K562 (cell line): ENCODE measurements around the gene MAP2K4. TPM values are rescaled to one million over a fixed set of nuclear protein-coding genes. Genes with fewer than 3 reads are reported as not detected.

Experiments
- ATAC-seq: fragments of 200-7000 bp; cut with Tn5 transposase; 3 replicates; pipeline ENCODE4 v1.9.1; 2020; ENCODE audit warnings: moderate library complexity
- BruUV-seq: library from RNA; stranded (reverse); fragments of 400-500 nt; replicated peaks from 2 replicates; lab custom pipeline; 2021; lab: Mats Ljungman, UMichigan
- CTCF ChIA-PET: fragments of 300-600 bp; formaldehyde crosslinking; extraction: SDS; loops from one replicate; lab custom pipeline; 2021; ENCODE audit warnings: low intra/inter-chr PET ratio; lab: Yijun Ruan, JAX
- POLR2A ChIA-PET: fragments of 300-600, 350-650 bp; sonication (Branson Sonifier 250); formaldehyde crosslinking; extraction: SDS; loops from one replicate; lab custom pipeline; 2021; ENCODE audit warnings: antibody characterized with exemption, inconsistent platforms; lab: Yijun Ruan, JAX
- DNase-seq, 4 experiments: peaks; one replicate each; pipeline versions ENCODE4 v3.0.0 to v3.0.0-alpha.2; 2011 to 2018; ENCODE audit warnings: low spot score in 3 of 4, mixed read lengths in 3 of 4; ENCODE audit errors: extremely low read depth in 1 of 4
- FAIRE-seq: peaks from 2 replicates; lab custom pipeline; 2011; peaks lifted over from hg19 to GRCh38; lab: Jason Lieb, UNC
- H2AFZ ChIP-seq: 2 replicates; pipeline ENCODE4 v1.6.0; 2011; ENCODE audit warnings: low read depth, low read length, control low read depth, inconsistent platforms
- H3K27ac ChIP-seq: fragments of 200-600 bp; 3 replicates; pipeline ENCODE4 v1.8.0; 2011; ENCODE audit warnings: low read depth, mild to moderate bottlenecking, control low read depth, inconsistent platforms, low read length, moderate library complexity, mixed read lengths; ENCODE audit errors: extremely low read depth
- H3K27me3 ChIP-seq, 2 experiments: fragments of 300-600 bp in 1 of 2; 2 replicates in 1 of 2; 3 replicates in 1 of 2; pipeline versions ENCODE4 v1.6.0 to v1.8.0; 2011; ENCODE audit warnings: inconsistent platforms in 2 of 2, low read length in 2 of 2, mild to moderate bottlenecking in 1 of 2, mixed read lengths in 1 of 2, moderate library complexity in 1 of 2; ENCODE audit not compliant: control insufficient read depth in 2 of 2, insufficient read depth in 2 of 2
- H3K36me3 ChIP-seq: fragments of 300-600 bp; 3 replicates; pipeline ENCODE4 v1.8.0; 2011; ENCODE audit warnings: mild to moderate bottlenecking, low read length, inconsistent platforms; ENCODE audit not compliant: control insufficient read depth, insufficient read depth
- H3K4me1 ChIP-seq, 2 experiments: fragments of 200-600 bp in 1 of 2; replicated peaks in 1 of 2; 2 replicates in 1 of 2; 3 replicates in 1 of 2; pipeline versions ENCODE4 v1.5.1 to v1.8.0; 2011; ENCODE audit warnings: inconsistent platforms in 2 of 2, low read length in 2 of 2, mild to moderate bottlenecking in 1 of 2, mixed read lengths in 1 of 2, moderate library complexity in 1 of 2; ENCODE audit not compliant: control insufficient read depth in 2 of 2, insufficient read depth in 2 of 2
- H3K4me2 ChIP-seq: 2 replicates; pipeline ENCODE4 v1.6.1; 2011; ENCODE audit warnings: low read length, control low read depth, inconsistent platforms, mixed read lengths; ENCODE audit not compliant: insufficient read depth
- H3K4me3 ChIP-seq: fragments of 200-600 bp; sonication (generic), shearing (Covaris generic); 2 replicates; pipeline ENCODE4 v1.5.1; 2016; ENCODE audit warnings: control low read depth, inconsistent platforms
- H3K79me2 ChIP-seq: fragments of 200-600 bp; 3 replicates; pipeline ENCODE4 v1.8.0; 2011; ENCODE audit warnings: low read length, inconsistent platforms; ENCODE audit not compliant: control insufficient read depth, insufficient read depth
- H3K9ac ChIP-seq, 2 experiments: 2 replicates each; pipeline versions ENCODE4 v1.6.0 to v1.6.1; 2011; ENCODE audit warnings: low read depth in 2 of 2, low read length in 2 of 2, control low read depth in 1 of 2, inconsistent platforms in 1 of 2, mild to moderate bottlenecking in 1 of 2, mixed read lengths in 1 of 2; ENCODE audit not compliant: insufficient read depth in 1 of 2
- H3K9me1 ChIP-seq: one replicate; pipeline ENCODE4 v1.6.0; 2011; ENCODE audit warnings: inconsistent platforms, mild to moderate bottlenecking, low read length, moderate library complexity; ENCODE audit not compliant: control insufficient read depth, insufficient read depth
- H3K9me3 ChIP-seq: replicated peaks from 2 replicates; pipeline ENCODE4 v1.5.1; 2011; ENCODE audit warnings: low read depth, low read length, inconsistent platforms; ENCODE audit not compliant: control insufficient read depth, insufficient read depth
- H4K20me1 ChIP-seq: replicated peaks from 2 replicates; pipeline ENCODE4 v1.6.1; 2011; ENCODE audit warnings: low read length, inconsistent platforms, mixed read lengths; ENCODE audit not compliant: control insufficient read depth, insufficient read depth
- BRD9 ChIP-seq: fragments of 450-650 bp; IDR thresholded peaks from 2 replicates; pipeline ENCODE4 v1.6.1; 2018; ENCODE audit warnings: low read depth; ENCODE audit not compliant: partially characterized antibody
- C11orf30 ChIP-seq: fragments of 450-650 bp; IDR thresholded peaks from 2 replicates; pipeline ENCODE4 v1.6.1; 2016; ENCODE audit warnings: low read depth, mild to moderate bottlenecking
- CC2D1A ChIP-seq: fragments of 450-650 bp; IDR thresholded peaks from 2 replicates; pipeline ENCODE4 v1.6.1; 2017; ENCODE audit warnings: mild to moderate bottlenecking
- MAFF ChIP-seq: IDR thresholded peaks from 2 replicates; pipeline ENCODE4 v1.6.1; 2012; ENCODE audit warnings: low read length, improper control_type of control experiment
- RFX5 ChIP-seq: IDR thresholded peaks from 2 replicates; pipeline ENCODE4 v1.6.1; 2011; ENCODE audit warnings: low read depth, mild to moderate bottlenecking, improper control_type of control experiment, low read length
- SMAD3 ChIP-seq: fragments of 450-650 bp; formaldehyde crosslinking; conservative IDR thresholded peaks from 2 replicates; pipeline ENCODE4 v1.4.0; 2020; ENCODE audit warnings: mild to moderate bottlenecking
- ZNF224 ChIP-seq: sonication (generic); formaldehyde crosslinking; IDR thresholded peaks from 2 replicates; pipeline ENCODE4 v1.8.0; 2022; ENCODE audit warnings: mild to moderate bottlenecking, missing genetic modification reagents
- ZNF253 ChIP-seq: fragments of 250-450 bp; sonication (Bioruptor Pico); conservative IDR thresholded peaks from 2 replicates; pipeline ENCODE4 v1.6.1; 2021; ENCODE audit warnings: mild to moderate bottlenecking
- ZNF316 ChIP-seq: fragments of 450-650 bp; IDR thresholded peaks from 2 replicates; pipeline ENCODE4 v1.6.1; 2016
- ZNF347 ChIP-seq: fragments of 450-650 bp; formaldehyde crosslinking; IDR thresholded peaks from 2 replicates; pipeline ENCODE4 v1.4.0; 2020; ENCODE audit warnings: low read depth, mild to moderate bottlenecking, moderate library complexity
- ZNF354B ChIP-seq: fragments of 250-450 bp; sonication (Bioruptor Pico); IDR thresholded peaks from 2 replicates; pipeline ENCODE4 v1.4.0; 2020
- ZNF717 ChIP-seq: fragments of 250-450 bp; sonication (Bioruptor Pico); IDR thresholded peaks from 2 replicates; pipeline ENCODE4 v1.5.0; 2021
- WGBS: fragments of 100-300 bp; shearing (Covaris generic); methylation state at CpG from one replicate; pipeline ENCODE4 v1.1.6; 2016; ENCODE audit warnings: low coverage, mixed read lengths; ENCODE audit not compliant: insufficient coverage; ENCODE audit errors: missing lambda C conversion rate; 5-methylcytosine and 5-hydroxymethylcytosine counted together
- in situ Hi-C: fragments of 300-500 bp; cut with MboI; formaldehyde crosslinking; loops from 4 replicates; pipeline ENCODE4 v1.15.0; 2018; ENCODE audit warnings: inconsistent platforms, mixed read lengths
- intact Hi-C: fragments of 100-400 bp; cut with micrococcal nuclease; formaldehyde crosslinking; loops from 2 replicates; pipeline ENCODE4 v1.14.2; 2022
- polyA plus RNA-seq, 8 experiments: library from polyadenylated mRNA; depleted of rRNA in 4 of 8; stranded (reverse) in 5 of 8; unstranded in 3 of 8; fragments of >200 nt; fragmentation: Nextera tagmentation in 2 of 8; fragmentation: Illumina TruSeq in 1 of 8; extraction: Ambion mirVana in 2 of 8; extraction: Trizol in 1 of 8; gene quantifications; 2 replicates each; pipeline versions ENCODE4 v1.2.1 to v1.2.3, GENCODE V29; 2011 to 2014; ENCODE audit warnings: inconsistent platforms in 1 of 8, missing spikeins in 1 of 8
- total RNA-seq, 7 experiments: library from RNA; depleted of rRNA in 6 of 7; stranded (reverse); fragments of >200 nt in 6 of 7; fragmentation: Illumina TruSeq in 2 of 7; extraction: Trizol in 2 of 7; gene quantifications; 2 replicates each; pipeline versions ENCODE4 v1.2.1 to v1.2.3, GENCODE V29; 2011 to 2021; ENCODE audit warnings: low replicate concordance in 1 of 7
- TF ChIP-seq, protein P1 (sequence below): fragments of 250-450 bp; sonication (Bioruptor Pico); IDR thresholded peaks from 2 replicates; pipeline ENCODE4 v1.8.0; 2021; ENCODE audit warnings: moderate library complexity, mild to moderate bottlenecking, inconsistent platforms
- TF ChIP-seq, protein P2 (sequence below): fragments of 250-450 bp; sonication (Bioruptor Pico); IDR thresholded peaks from 2 replicates; pipeline ENCODE4 v1.4.0; 2020

Gene MAP2K4
- total and polyA plus RNA-seq, 9 of the 15 experiments (the other 6 are each of a cell fraction or from before 2014, with no cell fraction given), result 3.0 to 15.9 (median 10.8) TPM

DNA sequence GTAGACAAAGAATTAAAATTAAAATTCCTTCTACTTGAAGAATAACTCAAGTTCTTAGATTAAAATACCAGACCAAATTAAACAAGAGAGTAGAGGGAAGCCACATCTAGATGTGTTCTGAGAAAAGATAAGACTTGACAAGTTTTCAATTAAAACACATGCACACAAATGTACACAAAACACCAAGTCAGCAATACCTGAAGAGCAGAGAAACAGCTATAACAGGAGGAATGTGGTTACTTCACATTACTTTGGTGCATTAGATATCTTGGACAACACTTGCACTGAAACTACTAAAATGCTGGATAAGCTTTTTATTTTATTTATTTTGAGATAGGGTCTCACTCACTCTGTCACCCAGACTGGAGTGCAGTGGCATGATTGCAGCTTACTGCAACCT, 113.9 kb downstream of the MAP2K4 start:
- no peak for DNase-seq
- no peaks in the 10 kb centered on the region for H3K79me2 ChIP-seq
- H3K4me3 ChIP-seq, result no peak overlapping the region
- no peak overlapping the region for H3K4me2 ChIP-seq
- peaks cover 6% of the 10 kb centered on the region; the same call in 1 of the 3 replicates for H3K36me3 ChIP-seq
- no peak overlapping the region for H3K9ac ChIP-seq
- no peak for FAIRE-seq
- no peaks in the 10 kb centered on the region for H3K27me3 ChIP-seq
- no peaks in the 10 kb centered on the region for H4K20me1 ChIP-seq
- H2AFZ ChIP-seq, result no peak overlapping the region
- no peaks in the 10 kb centered on the region for H3K9me1 ChIP-seq
- TF ChIP-seq C11orf30 (peak; percentile 28; the same call in 1 of the 2 replicates), BRD9 (no peak), MAFF (0 out of 2 replicates have a peak, but pooled peaks have one; percentile 24), ZNF224 (CRISPR knock-in tag) (no peak), ZNF316 (peak; percentile 59), ZNF717 (CRISPR knock-in tag) (no peak)
- H3K27ac ChIP-seq, result no peak overlapping the region
- in situ Hi-C loops, result no loop called here
- no TSS peak for BruUV-seq
- ChIA-PET POLR2A (no interaction called here), CTCF (no interaction called here)
- ATAC-seq, result no peak
- intact Hi-C loops, result no loop called here
- no peaks in the 10 kb centered on the region for H3K4me1 ChIP-seq
- no peaks in the 10 kb centered on the region for H3K9me3 ChIP-seq

DNA sequence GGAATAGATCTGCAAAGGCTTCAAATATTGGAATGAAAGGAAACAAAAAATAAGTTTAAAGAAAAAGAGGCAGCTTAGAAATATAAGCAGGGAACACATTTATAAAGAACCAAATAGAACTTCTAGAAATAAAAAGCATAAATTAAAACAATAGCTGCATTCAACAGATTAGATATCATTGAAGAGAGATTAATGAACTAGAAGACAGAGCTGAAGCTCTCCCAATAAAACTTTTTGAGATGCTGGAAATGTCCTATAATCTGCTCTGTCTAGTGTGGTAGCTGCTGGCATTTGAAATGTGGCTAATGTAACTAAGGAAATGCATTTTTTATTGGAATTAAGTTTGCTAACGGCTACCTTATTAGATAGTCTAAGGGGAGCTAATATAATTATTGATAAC, 115.6 kb downstream of the MAP2K4 start:
- POLR2A ChIA-PET, result no interaction called here
- no peak for TF ChIP-seq CC2D1A
- no peak for TF ChIP-seq ZNF354B (CRISPR knock-in tag)
- no peak for TF ChIP-seq ZNF347 (CRISPR knock-in tag)
- TF ChIP-seq RFX5, result no peak
- TF ChIP-seq, protein P1, sequence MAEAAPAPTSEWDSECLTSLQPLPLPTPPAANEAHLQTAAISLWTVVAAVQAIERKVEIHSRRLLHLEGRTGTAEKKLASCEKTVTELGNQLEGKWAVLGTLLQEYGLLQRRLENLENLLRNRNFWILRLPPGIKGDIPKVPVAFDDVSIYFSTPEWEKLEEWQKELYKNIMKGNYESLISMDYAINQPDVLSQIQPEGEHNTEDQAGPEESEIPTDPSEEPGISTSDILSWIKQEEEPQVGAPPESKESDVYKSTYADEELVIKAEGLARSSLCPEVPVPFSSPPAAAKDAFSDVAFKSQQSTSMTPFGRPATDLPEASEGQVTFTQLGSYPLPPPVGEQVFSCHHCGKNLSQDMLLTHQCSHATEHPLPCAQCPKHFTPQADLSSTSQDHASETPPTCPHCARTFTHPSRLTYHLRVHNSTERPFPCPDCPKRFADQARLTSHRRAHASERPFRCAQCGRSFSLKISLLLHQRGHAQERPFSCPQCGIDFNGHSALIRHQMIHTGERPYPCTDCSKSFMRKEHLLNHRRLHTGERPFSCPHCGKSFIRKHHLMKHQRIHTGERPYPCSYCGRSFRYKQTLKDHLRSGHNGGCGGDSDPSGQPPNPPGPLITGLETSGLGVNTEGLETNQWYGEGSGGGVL (CRISPR knock-in tag), result no peak
- no peak for TF ChIP-seq SMAD3 (CRISPR knock-in tag)
- no peak for TF ChIP-seq ZNF253 (CRISPR knock-in tag)
- TF ChIP-seq, protein P2, sequence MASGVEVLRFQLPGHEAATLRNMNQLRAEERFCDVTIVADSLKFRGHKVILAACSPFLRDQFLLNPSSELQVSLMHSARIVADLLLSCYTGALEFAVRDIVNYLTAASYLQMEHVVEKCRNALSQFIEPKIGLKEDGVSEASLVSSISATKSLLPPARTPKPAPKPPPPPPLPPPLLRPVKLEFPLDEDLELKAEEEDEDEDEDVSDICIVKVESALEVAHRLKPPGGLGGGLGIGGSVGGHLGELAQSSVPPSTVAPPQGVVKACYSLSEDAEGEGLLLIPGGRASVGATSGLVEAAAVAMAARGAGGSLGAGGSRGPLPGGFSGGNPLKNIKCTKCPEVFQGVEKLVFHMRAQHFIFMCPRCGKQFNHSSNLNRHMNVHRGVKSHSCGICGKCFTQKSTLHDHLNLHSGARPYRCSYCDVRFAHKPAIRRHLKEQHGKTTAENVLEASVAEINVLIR (CRISPR knock-in tag), result no peak

More for the DNA sequence above, 115.6 kb downstream of the MAP2K4 start:
- no peaks in the 10 kb centered on the region for H4K20me1 ChIP-seq
- H3K9ac ChIP-seq, result no peak overlapping the region
- H3K27ac ChIP-seq, result no peak overlapping the region
- H2AFZ ChIP-seq, result no peak overlapping the region
- in situ Hi-C loops (no loop called here), intact Hi-C loops (no loop called here)
- H3K9me1 ChIP-seq, result no peaks in the 10 kb centered on the region
- H3K4me2 ChIP-seq, result no peak overlapping the region
- no peak overlapping the region for H3K4me3 ChIP-seq
- BruUV-seq, result no TSS peak
- H3K27me3 ChIP-seq, result no peaks in the 10 kb centered on the region
- CTCF ChIA-PET, result no interaction called here
- peaks cover 8% of the 10 kb centered on the region; the same call in 1 of the 3 replicates for H3K36me3 ChIP-seq
- 88% methylated on average over 1 of the region's 1 CpG for WGBS
- FAIRE-seq, result no peak
- DNase-seq, result no peak
- H3K9me3 ChIP-seq, result no peaks in the 10 kb centered on the region
- H3K4me1 ChIP-seq, result no peaks in the 10 kb centered on the region
- no peaks in the 10 kb centered on the region for H3K79me2 ChIP-seq
- ATAC-seq, result no peak
